ENCODE measurements around the gene GK.

- TF ChIP-seq REST (IDR thresholded peaks at IDR 0.05; ENCODE audit: insufficient read depth in 1 of 2, low read depth in 2 of 2, low read length in 2 of 2) (no peak), POLR2AphosphoS5 (IDR thresholded peaks at IDR 0.05; ENCODE audit: low read depth, low read length) (no peak)
Measured at GRCh38 chrX:30612250-30612655, 41.0 kb upstream of the GK start.

Data from PFSK-1 (cell line).